Natural killer cell (primary cell): ENCODE results near the gene TNXB. TPM values are rescaled to one million over a fixed set of nuclear protein-coding genes. Genes with fewer than 3 reads are reported as not detected.

Experiments used
- ATAC-seq, 3 donors: fragments of 150-1000 bp in 2 of 3; fragments of 200-7000 bp in 1 of 3; cut with Tn5 transposase; 1 replicate in 1 of 3; 2 replicates in 2 of 3; pipeline ENCODE4 v1.10.0; 2021; ENCODE audit warnings: mild to moderate bottlenecking in 2 of 3, moderate library complexity in 2 of 3
- DNase-seq, 2 donors: peaks; one replicate each; pipeline versions ENCODE4 v3.0.0 to v3.0.0-alpha.2; 2013 to 2021; ENCODE audit warnings: mixed read lengths in 1 of 2
- H3K27ac ChIP-seq: one replicate; pipeline ENCODE4 v1.5.1; 2013; ENCODE audit warnings: mild to moderate bottlenecking, low read length
- H3K27me3 ChIP-seq: one replicate; pipeline ENCODE4 v1.6.1; 2013; ENCODE audit warnings: low read length; ENCODE audit not compliant: control insufficient read depth, insufficient read depth
- H3K36me3 ChIP-seq: one replicate; pipeline ENCODE4 v1.6.1; 2013; ENCODE audit warnings: low read length; ENCODE audit not compliant: control insufficient read depth, insufficient read depth
- H3K4me1 ChIP-seq: one replicate; pipeline ENCODE4 v1.6.1; 2013; ENCODE audit warnings: low read length; ENCODE audit not compliant: control insufficient read depth, insufficient read depth
- H3K4me3 ChIP-seq: one replicate; pipeline ENCODE4 v1.5.1; 2013; ENCODE audit warnings: low read length
- H3K9me3 ChIP-seq: one replicate; pipeline ENCODE4 v1.6.1; 2013; ENCODE audit warnings: low read length; ENCODE audit not compliant: control insufficient read depth, insufficient read depth
- H3K27ac Mint-ChIP-seq, 2 donors: one replicate each; pipeline ENCODE4 v1.8.0; 2022; ENCODE audit warnings: mild to moderate bottlenecking in 2 of 2, mixed read lengths in 2 of 2, moderate library complexity in 1 of 2
- H3K27me3 Mint-ChIP-seq, 2 donors: one replicate each; pipeline ENCODE4 v1.8.0; 2022; ENCODE audit warnings: low read depth in 2 of 2, mixed read lengths in 2 of 2
- H3K36me3 Mint-ChIP-seq: one replicate; pipeline ENCODE4 v1.8.0; 2022; ENCODE audit warnings: mixed read lengths
- H3K4me1 Mint-ChIP-seq, 2 donors: one replicate each; pipeline ENCODE4 v1.8.0; 2022; ENCODE audit warnings: mixed read lengths in 2 of 2
- H3K4me3 Mint-ChIP-seq: one replicate; pipeline ENCODE4 v1.8.0; 2022; ENCODE audit warnings: mild to moderate bottlenecking, moderate library complexity, mixed read lengths
- H3K9me3 Mint-ChIP-seq, 2 donors: one replicate each; pipeline ENCODE4 v1.8.0; 2022; ENCODE audit warnings: mixed read lengths in 2 of 2
- CTCF ChIP-seq: fragments of 200-600 bp; IDR thresholded peaks from one replicate; pipeline ENCODE4 v1.8.0; 2022; ENCODE audit warnings: antibody characterized with exemption
- WGBS: methylation state at CpG from one replicate; pipeline ENCODE4 v1.1.7; 2013; ENCODE audit warnings: missing lambda C conversion rate; ENCODE audit not compliant: insufficient coverage; 5-methylcytosine and 5-hydroxymethylcytosine counted together
- intact Hi-C: fragments of 100-400 bp; cut with micrococcal nuclease; formaldehyde crosslinking; loops from one replicate; pipeline ENCODE4 v1.14.2; 2022
- total RNA-seq, 4 donors: library from RNA; stranded (reverse); fragments of 120-200 nt in 1 of 4; gene quantifications; one replicate each; pipeline versions ENCODE4 v1.2.3 to v1.2.4, GENCODE V29; 2013 to 2022

The TNXB gene
- total RNA-seq, 3 donors from 2014 or later (not counting 1 experiment from before 2014, with no cell fraction given): 11.7 to 15.2 (median 13.5) TPM

GRCh38 chr6:32047855-32048766, 61.0 kb downstream of the TNXB start:
- Mint-ChIP-seq H3K4me1 (peaks cover 0 to 7% of the 10 kb centered on the region in 2 donors), H3K36me3 (no peaks in the 10 kb centered on the region), H3K4me3 (peak overlapping the region; percentile 9), H3K9me3 (no peaks in the 10 kb centered on the region), H3K27me3 (peaks cover 0 to 5% of the 10 kb centered on the region in 2 donors), H3K27ac (no peak overlapping the region)
- intact Hi-C loops: no loop called here
- TF ChIP-seq CTCF: peak; percentile 87
- Histone ChIP-seq H3K4me3 (no peak overlapping the region), H3K27me3 (no peaks in the 10 kb centered on the region), H3K36me3 (no peaks in the 10 kb centered on the region), H3K9me3 (no peaks in the 10 kb centered on the region), H3K4me1 (peaks cover 3% of the 10 kb centered on the region), H3K27ac (no peak overlapping the region)
- DNase-seq (peak; percentile 71 to 80), ATAC-seq (peak; percentile 69 to 97 (median 89))
- WGBS: 53% methylated on average over 42 of the region's 42 CpGs

- Histone ChIP-seq H3K4me3 (no peak overlapping the region), H3K9me3 (no peaks in the 10 kb centered on the region), H3K36me3 (no peaks in the 10 kb centered on the region), H3K27ac (no peak overlapping the region), H3K4me1 (peaks cover 3% of the 10 kb centered on the region), H3K27me3 (no peaks in the 10 kb centered on the region)
- H3K27ac Mint-ChIP-seq: no peak overlapping the region
- H3K9me3 Mint-ChIP-seq: no peaks in the 10 kb centered on the region
- no peak for ATAC-seq
- DNase-seq: no peak
- no peak for TF ChIP-seq CTCF
- peaks cover 0 to 7% of the 10 kb centered on the region in 2 donors for H3K4me1 Mint-ChIP-seq
- intact Hi-C loops: no loop called here
- no peaks in the 10 kb centered on the region for H3K36me3 Mint-ChIP-seq
- WGBS: 76% methylated on average over 6 of the region's 6 CpGs
- peaks cover 0 to 5% of the 10 kb centered on the region in 2 donors for H3K27me3 Mint-ChIP-seq
- no peak overlapping the region for H3K4me3 Mint-ChIP-seq
These were observed 61.6 kb downstream of the TNXB start for GRCh38 chr6:32047539-32047854.

- DNase-seq (no peak), ATAC-seq (no peak)
- no peak overlapping the region for H3K27ac Mint-ChIP-seq
- H3K27ac ChIP-seq: no peak overlapping the region
- no peaks in the 10 kb centered on the region for H3K9me3 ChIP-seq
- H3K27me3 ChIP-seq: no peaks in the 10 kb centered on the region
- H3K4me1 Mint-ChIP-seq: peaks cover 0 to 7% of the 10 kb centered on the region in 2 donors
- H3K4me3 ChIP-seq: no peak overlapping the region
- no peaks in the 10 kb centered on the region for H3K36me3 Mint-ChIP-seq
- peaks cover 0 to 5% of the 10 kb centered on the region in 2 donors for H3K27me3 Mint-ChIP-seq
- H3K9me3 Mint-ChIP-seq: no peaks in the 10 kb centered on the region
- TF ChIP-seq CTCF: no peak
- intact Hi-C loops: no loop called here
- H3K36me3 ChIP-seq: no peaks in the 10 kb centered on the region
- no peak overlapping the region for H3K4me3 Mint-ChIP-seq
- WGBS: 89% methylated on average over 10 of the region's 11 CpGs
- peaks cover 3% of the 10 kb centered on the region for H3K4me1 ChIP-seq
These were observed 62.1 kb downstream of the TNXB start for GRCh38 chr6:32047084-32047478.
